ENCODE results near the gene COL12A1.

COL12A1 gene

DNA sequence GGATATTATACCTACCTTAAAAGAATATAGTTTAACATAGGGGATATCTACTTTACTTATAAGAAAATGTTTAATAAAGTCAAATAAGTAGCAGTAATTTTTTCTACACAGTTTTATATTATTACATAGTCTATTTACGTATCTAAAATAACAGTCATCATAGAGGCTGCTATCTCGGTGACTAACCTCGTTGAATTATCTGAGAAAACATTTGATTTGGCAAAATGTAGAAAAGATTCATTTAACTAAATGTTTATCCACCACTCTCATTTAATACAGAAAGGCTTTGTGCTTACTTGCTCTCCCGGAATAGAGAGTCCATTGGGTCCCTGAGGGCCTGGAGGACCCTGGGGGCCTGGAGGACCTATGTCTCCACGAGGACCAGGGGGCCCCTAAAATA, 103.6 kb downstream of the COL12A1 start:
- no peak for DNase-seq (ENCODE audit: low read depth in 2 of 2)

DNA sequence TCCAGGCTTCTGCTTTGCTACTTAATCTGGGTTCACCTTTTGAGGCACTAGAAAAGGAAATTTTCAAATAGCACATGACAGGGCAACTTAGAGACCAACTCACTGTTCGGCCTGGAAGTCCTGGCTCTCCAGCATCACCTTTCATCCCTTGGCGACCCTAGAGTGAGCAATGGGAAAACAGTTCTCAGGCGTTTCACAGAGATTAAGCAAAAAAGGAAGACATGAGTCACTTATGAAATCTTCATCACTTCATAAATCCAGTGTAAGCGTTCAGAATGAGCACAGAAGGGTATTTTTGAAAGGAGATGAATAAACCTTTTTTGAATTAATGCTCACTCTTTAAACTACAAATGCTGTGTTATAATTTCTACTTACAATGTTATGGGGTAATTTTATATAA, 104.0 kb downstream of the COL12A1 start:
- DNase-seq (ENCODE audit: low read depth in 2 of 2) = no peak

- DNase-seq (ENCODE audit: low read depth in 2 of 2) = no peak
Observed at GRCh38 chr6:75098709-75099108, 107.1 kb downstream of the COL12A1 start.

- no peak for DNase-seq (ENCODE audit: low read depth in 2 of 2)
Observed at GRCh38 chr6:75096966-75097365, 108.9 kb downstream of the COL12A1 start.

GRCh38 chr6:75094614-75095200, 111.1 kb downstream of the COL12A1 start:
- no peak for DNase-seq (ENCODE audit: low read depth in 2 of 2)

DNA sequence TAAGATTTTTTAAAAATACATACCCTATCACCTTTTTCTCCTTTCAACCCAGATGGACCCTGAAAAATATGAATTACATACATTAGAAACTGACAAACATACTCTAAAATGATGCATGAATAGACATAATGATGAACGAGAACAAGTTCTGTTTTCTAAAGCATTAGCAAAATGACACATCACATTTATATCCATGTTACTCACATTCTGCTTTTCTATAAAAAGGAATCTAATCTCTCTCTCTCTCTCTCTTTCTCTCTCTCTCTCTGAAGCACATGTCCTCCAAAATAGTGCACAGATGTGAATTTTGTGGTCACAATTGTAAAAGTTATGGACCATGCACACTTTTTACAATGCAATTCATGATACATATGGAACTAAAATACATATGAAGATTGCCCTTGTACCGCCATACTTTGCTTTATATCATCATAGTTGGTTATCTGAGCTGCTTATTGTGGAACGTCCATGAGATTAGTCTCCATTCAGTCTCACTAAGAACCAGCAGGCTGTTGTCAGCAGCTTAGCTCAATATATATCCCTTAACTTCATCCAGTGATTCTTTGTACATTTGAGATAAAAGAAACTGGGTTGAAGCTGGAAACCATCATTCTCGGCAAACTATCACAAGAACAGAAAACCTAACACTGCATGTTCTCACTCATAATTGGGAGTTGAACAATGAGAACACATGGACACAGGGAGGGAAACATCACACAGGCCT, 114.2 kb downstream of the COL12A1 start:
- no peak for DNase-seq (ENCODE audit: low read depth in 2 of 2)

GRCh38 chr6:75090576-75090975, 115.3 kb downstream of the COL12A1 start:
- DNase-seq (ENCODE audit: low read depth in 2 of 2) = no peak

- no peak for DNase-seq (ENCODE audit: low read depth in 2 of 2)
Observed at GRCh38 chr6:75089921-75090320, 115.9 kb downstream of the COL12A1 start.

GRCh38 chr6:75089151-75089897, 116.5 kb downstream of the COL12A1 start:
- no peak for DNase-seq (ENCODE audit: low read depth in 2 of 2)

- DNase-seq (ENCODE audit: low read depth in 2 of 2) = no peak
Observed at GRCh38 chr6:75085931-75086635, 119.8 kb downstream of the COL12A1 start.

GRCh38 chr6:75084872-75085381, 120.9 kb downstream of the COL12A1 start:
- DNase-seq (ENCODE audit: low read depth in 2 of 2) = no peak

GRCh38 chr6:75084018-75084417, 121.8 kb downstream of the COL12A1 start:
- DNase-seq (ENCODE audit: low read depth in 2 of 2) = no peak

DNA sequence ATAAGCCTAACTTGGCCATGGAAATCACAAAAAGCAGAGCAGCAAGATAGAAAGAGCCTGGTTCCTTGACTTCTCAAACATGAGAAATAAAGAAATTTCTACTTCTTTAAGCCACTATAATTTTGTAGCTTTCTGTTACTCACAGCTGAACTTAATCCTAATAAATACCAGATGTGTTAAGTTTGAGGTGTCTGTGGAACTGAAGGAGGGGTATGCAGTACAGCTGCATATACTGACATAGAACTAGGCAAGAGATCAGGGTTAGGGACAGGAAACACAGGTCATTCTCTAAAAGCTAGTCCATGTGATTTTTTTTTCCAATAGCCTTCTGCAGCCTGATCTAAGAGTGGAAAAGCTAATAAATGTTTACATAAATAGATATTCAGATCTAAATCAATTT, 123.9 kb downstream of the COL12A1 start:
- DNase-seq (ENCODE audit: low read depth in 2 of 2) = no peak

GRCh38 chr6:75081047-75081446, 124.8 kb downstream of the COL12A1 start:
- no peak for DNase-seq (ENCODE audit: low read depth in 2 of 2)

DNA sequence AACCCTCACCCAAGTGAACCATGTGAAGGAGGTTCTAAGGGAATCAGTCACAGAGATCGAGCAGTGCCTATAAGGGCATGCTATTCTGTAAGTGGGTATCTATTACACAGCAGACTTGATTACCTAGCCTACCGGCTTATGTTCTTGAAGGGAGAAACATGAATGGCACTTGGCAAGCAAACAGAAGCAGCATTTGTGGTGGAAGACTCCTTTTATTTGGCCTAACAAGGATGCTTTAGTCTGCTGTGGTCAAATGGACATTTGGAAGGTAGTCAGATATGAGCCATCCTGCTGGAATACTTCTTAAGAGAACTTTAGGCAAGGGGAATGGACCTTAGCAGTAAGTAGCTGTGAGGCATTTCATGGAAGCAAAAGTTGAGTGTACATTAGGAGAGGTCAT, 126.3 kb downstream of the COL12A1 start:
- DNase-seq (ENCODE audit: low read depth in 2 of 2) = no peak

DNA sequence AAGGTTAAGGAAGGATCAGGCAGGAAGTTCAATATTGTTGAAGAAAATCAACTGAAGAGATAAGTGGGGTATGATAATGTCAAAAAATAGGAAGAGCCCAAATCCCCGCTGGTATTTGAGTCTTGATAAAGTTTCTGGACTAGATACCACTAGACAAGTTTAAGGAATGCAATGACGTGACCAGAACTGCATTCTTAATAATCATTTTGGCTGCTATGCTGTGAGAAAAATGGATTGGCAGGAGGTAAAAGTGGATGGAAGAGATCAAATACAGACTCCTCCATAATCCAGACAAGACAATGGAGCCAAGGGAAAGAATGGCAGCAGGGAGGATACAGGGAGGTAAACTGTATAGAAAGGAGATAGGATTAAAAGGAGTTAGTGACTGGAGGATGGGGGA, 128.2 kb downstream of the COL12A1 start:
- DNase-seq (ENCODE audit: low read depth in 2 of 2) = no peak

DNA sequence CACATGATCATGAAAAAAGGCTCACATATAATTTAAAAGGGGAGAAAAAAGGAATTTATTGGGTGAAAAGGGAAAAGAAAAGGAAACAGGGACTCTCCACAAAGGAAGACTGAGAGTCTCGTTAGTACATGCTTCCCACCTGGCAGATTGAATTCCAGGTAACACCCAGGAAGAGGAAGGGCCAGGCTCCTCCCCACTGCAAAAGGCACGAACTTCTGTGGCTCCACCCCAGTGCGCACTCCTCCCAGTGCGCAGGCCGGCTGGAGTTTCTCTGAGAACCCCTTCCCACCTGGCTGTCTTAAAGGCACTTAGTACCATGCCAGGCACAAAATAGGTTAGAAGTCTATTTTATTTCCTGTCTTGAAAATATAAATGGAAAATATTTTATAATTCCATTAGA, 129.8 kb downstream of the COL12A1 start:
- no peak for DNase-seq (ENCODE audit: low read depth in 2 of 2)

- no peak for DNase-seq (ENCODE audit: low read depth in 2 of 2)
Observed at GRCh38 chr6:75070244-75070643, 135.6 kb downstream of the COL12A1 start.

DNA sequence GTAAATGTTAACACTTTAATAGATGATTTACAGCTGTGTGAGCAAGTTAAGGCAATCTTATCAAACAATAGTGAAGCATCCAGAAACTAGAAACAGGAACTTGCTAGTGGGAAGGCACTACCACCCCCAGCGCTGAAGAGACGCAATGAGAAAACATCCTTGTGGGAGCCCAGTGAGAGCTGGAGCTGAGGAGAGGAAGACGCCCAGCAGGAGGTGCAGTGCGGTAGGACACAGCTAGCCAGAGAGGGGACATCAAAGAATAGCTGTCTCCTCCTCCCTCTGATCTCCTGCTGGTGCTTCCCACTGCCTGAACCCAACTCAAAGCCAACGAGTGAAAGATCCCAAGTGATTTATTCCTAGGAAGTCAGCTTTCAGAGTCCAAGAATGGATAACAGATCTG, 140.3 kb downstream of the COL12A1 start:
- no peak for DNase-seq (ENCODE audit: low read depth in 2 of 2)

DNA sequence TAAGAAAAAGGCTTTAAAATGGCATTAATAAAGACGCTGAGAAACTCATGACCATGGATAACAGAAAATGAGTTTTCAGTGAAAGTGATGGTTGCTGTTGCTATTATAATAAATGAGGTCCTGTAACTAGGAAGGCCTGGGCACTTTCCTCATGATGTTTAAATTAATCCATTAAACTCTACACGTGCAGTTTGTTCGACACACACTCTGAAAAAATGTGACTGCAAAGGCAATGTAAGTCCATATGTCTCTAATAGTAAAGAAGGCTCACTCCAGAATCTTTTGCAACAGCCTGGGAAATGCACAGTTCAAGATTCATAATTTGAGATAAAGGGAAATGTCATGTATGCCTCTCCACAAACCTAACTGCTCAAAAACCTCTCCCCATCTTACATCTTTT, 153.4 kb downstream of the COL12A1 start:
- no peak for DNase-seq (ENCODE audit: low read depth in 2 of 2)

- no peak for DNase-seq (ENCODE audit: low read depth in 2 of 2)
Observed at GRCh38 chr6:75049308-75049707, 156.5 kb downstream of the COL12A1 start.

GRCh38 chr6:75044846-75045245, 161.0 kb downstream of the COL12A1 start:
- no peak for DNase-seq (ENCODE audit: low read depth in 2 of 2)

Measured in stimulated activated CD8-positive, alpha-beta memory T cell treated with anti-CD3 and anti-CD28 coated beads, Interleukin-15, amount 100 ng/mL, for 4 hours (primary cell).